ENCODE results near the gene AUTS2.

AUTS2 gene

DNA sequence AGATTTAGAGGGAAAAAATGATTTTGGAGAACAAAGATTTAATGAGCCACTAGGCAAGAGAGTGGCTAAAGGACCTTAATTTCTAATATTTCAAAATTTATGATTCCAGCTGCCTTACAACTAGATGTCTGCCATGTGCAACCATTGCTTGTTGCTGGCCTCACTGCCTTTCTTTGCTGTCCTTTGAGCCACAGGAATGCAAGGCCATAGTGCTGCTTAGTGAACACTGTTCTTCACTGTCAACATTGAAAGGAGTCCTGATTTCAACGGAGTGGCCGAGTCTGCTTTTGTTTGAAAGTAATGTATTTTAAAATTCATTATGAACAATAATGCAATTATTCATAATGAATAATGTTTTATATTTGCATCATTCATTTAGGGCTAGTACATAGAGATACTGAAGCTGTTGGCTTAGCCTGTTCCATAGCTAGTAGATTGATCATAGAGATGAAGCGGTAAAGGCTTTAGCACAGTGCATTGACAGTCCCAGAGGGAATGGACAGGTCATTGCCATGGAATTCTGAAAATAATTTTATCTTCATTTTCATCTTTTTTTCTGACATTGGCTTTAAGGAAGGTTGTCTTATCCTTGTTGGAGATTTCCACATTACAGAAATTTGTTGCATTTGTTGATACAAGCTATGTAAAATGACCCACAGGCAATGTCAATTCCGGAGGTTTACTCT lies 544.1 kb downstream of the AUTS2 start:
- no peaks in the 10 kb centered on the region for H3K36me3 ChIP-seq (ENCODE audit: control insufficient read depth, insufficient read depth, low read length)
- H3K4me3 ChIP-seq (ENCODE audit: low read depth, low read length), result no peak overlapping the region
- no peaks in the 10 kb centered on the region for H3K27me3 ChIP-seq (ENCODE audit: control insufficient read depth, insufficient read depth, low read length)
- H3K9me3 ChIP-seq (ENCODE audit: control insufficient read depth, insufficient read depth, low read depth, low read length), result no peaks in the 10 kb centered on the region
- H3K9ac ChIP-seq (ENCODE audit: low read length), result no peak overlapping the region
- no peak overlapping the region for H3K27ac ChIP-seq (ENCODE audit: low read depth, low read length)
- H3K4me1 ChIP-seq (ENCODE audit: control insufficient read depth, insufficient read depth, low read length), result no peaks in the 10 kb centered on the region

DNA sequence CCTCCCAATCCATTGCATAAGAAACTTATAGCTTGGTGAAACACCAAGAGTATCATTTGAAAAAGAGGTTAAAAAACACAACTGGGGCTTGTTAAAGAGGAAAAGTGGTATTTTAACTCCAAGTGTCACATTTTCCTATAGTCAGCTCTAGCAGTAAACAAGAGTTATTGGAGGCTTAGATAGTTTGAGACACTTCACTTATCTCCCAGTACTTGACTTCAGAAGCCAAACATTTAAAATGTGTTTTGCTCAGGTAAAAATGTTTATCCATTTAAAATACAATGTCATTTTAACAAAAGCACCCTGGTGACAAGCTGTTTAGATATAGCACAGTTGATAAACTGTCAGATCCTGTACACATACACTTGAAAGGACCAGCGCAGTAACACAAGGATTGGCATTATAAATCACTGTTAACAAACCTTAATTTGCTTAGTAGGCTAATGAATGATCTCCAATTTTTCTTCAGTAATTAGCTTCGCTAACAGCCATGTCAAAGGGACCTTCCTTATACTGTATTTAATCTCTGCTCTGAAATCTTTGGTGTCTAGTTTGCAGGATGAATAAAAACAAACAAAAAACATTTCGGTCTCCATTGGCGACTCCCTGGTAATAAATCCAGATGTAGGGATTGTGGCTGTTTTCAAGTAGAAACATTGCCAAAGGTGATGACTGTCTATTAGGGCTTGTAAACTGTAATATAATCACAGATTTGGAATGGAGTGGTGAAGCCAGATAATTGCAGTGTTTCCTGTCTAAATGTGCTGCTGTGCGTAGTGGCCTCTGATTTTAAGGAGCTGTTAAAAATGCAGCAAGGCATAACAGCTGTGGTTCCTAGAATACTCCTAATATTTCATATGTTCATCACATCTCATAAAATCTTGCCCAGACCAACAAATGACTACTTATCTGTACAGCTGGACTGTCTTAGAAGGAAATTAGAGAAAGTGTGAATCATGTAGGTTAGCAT lies 545.1 kb downstream of the AUTS2 start:
- H3K9ac ChIP-seq (ENCODE audit: low read length), result no peak overlapping the region

DNA sequence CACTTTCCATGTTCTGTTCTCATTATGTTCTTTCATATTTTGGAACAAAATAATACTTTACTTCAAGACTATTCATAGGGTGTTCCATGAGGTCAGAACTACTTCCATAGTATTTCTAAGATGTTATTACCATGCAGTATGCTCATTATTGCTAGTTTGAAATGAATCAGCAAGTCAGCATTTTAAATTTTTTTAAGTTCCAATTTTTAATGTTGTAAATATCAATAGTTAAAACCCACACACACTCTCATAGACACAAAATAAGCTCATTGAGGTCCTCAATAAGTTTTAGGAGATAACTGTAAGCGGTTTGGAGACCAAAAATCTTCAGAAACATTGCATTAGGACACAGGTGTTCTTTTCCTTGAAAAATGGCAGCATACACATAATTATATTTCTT lies 550.7 kb downstream of the AUTS2 start:
- H3K27ac ChIP-seq (ENCODE audit: low read depth, low read length), result no peak overlapping the region
- H3K27me3 ChIP-seq (ENCODE audit: control insufficient read depth, insufficient read depth, low read length), result no peaks in the 10 kb centered on the region
- H3K9ac ChIP-seq (ENCODE audit: low read length), result no peak overlapping the region
- peaks cover 8% of the 10 kb centered on the region; the same call in 1 of the 2 replicates for H3K4me1 ChIP-seq (ENCODE audit: control insufficient read depth, insufficient read depth, low read length)
- H3K36me3 ChIP-seq (ENCODE audit: control insufficient read depth, insufficient read depth, low read length), result no peaks in the 10 kb centered on the region
- no peak overlapping the region for H3K4me3 ChIP-seq (ENCODE audit: low read depth, low read length)
- H3K9me3 ChIP-seq (ENCODE audit: control insufficient read depth, insufficient read depth, low read depth, low read length), result no peaks in the 10 kb centered on the region

More for the DNA sequence above, 545.1 kb downstream of the AUTS2 start:
- H3K27me3 ChIP-seq (ENCODE audit: control insufficient read depth, insufficient read depth, low read length), result no peaks in the 10 kb centered on the region
- H3K9me3 ChIP-seq (ENCODE audit: control insufficient read depth, insufficient read depth, low read depth, low read length), result no peaks in the 10 kb centered on the region
- no peak overlapping the region for H3K4me3 ChIP-seq (ENCODE audit: low read depth, low read length)
- no peaks in the 10 kb centered on the region for H3K4me1 ChIP-seq (ENCODE audit: control insufficient read depth, insufficient read depth, low read length)
- H3K27ac ChIP-seq (ENCODE audit: low read depth, low read length), result no peak overlapping the region
- no peaks in the 10 kb centered on the region for H3K36me3 ChIP-seq (ENCODE audit: control insufficient read depth, insufficient read depth, low read length)

DNA sequence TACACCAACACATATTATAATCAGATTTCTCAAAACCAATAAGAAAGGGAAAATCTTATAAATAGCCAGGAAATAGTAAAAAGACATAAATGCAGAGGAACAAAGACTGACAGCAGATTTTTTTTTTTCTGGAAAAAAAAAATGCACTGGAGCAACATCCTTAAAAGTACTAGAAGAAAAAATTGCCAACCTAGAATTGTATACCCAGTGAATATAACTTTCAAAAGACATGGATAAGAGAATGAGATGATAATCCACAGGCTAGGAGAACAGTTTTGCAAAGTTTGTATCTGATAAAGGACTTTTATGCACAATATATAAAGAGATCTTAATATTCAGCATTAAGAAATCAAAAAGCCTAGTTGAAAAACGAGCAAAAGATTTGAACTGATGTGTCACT lies 554.0 kb downstream of the AUTS2 start:
- H3K9ac ChIP-seq (ENCODE audit: low read length), result no peak overlapping the region
- peaks cover 8% of the 10 kb centered on the region; the same call in 1 of the 2 replicates for H3K4me1 ChIP-seq (ENCODE audit: control insufficient read depth, insufficient read depth, low read length)
- no peak overlapping the region for H3K4me3 ChIP-seq (ENCODE audit: low read depth, low read length)
- H3K27ac ChIP-seq (ENCODE audit: low read depth, low read length), result no peak overlapping the region
- H3K27me3 ChIP-seq (ENCODE audit: control insufficient read depth, insufficient read depth, low read length), result no peaks in the 10 kb centered on the region
- no peaks in the 10 kb centered on the region for H3K36me3 ChIP-seq (ENCODE audit: control insufficient read depth, insufficient read depth, low read length)
- H3K9me3 ChIP-seq (ENCODE audit: control insufficient read depth, insufficient read depth, low read depth, low read length), result no peaks in the 10 kb centered on the region

DNA sequence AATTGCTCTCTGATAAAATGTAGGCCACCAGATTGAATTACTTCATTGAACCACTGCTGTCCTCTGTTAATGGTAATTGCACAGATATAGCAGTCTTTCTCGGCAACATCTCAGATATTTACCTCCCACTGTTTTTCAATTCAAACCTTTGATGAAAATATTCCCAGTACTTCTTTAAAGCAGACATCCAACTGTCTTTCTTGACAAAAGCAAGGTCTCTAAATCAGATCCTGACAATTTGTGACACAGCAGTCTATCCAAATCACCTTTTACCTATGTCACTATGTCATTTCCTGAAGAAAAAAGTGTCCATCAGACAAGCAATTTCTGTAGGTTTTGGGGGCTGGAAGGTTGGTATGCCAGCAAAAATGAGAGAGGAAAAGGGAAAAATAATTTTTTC lies 555.7 kb downstream of the AUTS2 start:
- Histone ChIP-seq H3K27me3 (ENCODE audit: control insufficient read depth, insufficient read depth, low read length) (no peaks in the 10 kb centered on the region), H3K36me3 (ENCODE audit: control insufficient read depth, insufficient read depth, low read length) (no peaks in the 10 kb centered on the region), H3K9me3 (ENCODE audit: control insufficient read depth, insufficient read depth, low read depth, low read length) (no peaks in the 10 kb centered on the region), H3K9ac (ENCODE audit: low read length) (no peak overlapping the region), H3K4me3 (ENCODE audit: low read depth, low read length) (no peak overlapping the region), H3K4me1 (ENCODE audit: control insufficient read depth, insufficient read depth, low read length) (peaks cover 8% of the 10 kb centered on the region; the same call in 1 of the 2 replicates), H3K27ac (ENCODE audit: low read depth, low read length) (no peak overlapping the region)

DNA sequence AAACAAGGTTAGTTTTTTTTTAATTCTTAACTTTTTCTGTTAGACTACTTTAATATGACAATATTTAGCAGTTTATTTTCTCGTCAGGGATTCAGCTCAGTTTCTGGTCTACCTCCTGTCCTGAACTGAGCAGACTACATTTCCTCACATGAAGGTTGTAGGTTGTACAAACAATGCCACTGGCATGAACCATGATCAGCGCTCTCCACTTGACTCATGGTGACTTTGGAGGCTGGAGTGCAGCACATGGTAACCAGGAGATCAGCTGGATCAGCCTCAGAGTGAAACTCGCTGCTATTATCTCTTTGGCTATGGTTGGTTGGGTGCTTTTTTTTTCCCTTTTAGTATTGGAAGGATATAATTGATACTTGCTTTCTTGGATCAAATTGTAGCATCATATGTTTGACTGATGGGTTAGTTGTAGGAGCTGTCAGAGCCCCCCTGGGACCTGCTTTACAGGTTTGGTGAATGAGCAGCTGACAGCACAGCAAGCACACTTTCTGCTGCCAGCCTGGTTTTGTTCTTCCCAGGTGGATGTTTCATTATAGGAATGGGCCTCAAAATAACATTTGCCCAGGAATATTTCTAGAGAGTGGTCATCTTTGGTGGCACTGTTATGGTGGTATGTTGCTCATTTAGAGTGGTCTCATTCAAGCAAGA lies 556.4 kb downstream of the AUTS2 start:
- peaks cover 8% of the 10 kb centered on the region; the same call in 1 of the 2 replicates for H3K4me1 ChIP-seq (ENCODE audit: control insufficient read depth, insufficient read depth, low read length)
- no peaks in the 10 kb centered on the region for H3K27me3 ChIP-seq (ENCODE audit: control insufficient read depth, insufficient read depth, low read length)
- no peaks in the 10 kb centered on the region for H3K36me3 ChIP-seq (ENCODE audit: control insufficient read depth, insufficient read depth, low read length)
- H3K9me3 ChIP-seq (ENCODE audit: control insufficient read depth, insufficient read depth, low read depth, low read length), result no peaks in the 10 kb centered on the region
- no peak overlapping the region for H3K9ac ChIP-seq (ENCODE audit: low read length)
- H3K27ac ChIP-seq (ENCODE audit: low read depth, low read length), result no peak overlapping the region
- no peak overlapping the region for H3K4me3 ChIP-seq (ENCODE audit: low read depth, low read length)

DNA sequence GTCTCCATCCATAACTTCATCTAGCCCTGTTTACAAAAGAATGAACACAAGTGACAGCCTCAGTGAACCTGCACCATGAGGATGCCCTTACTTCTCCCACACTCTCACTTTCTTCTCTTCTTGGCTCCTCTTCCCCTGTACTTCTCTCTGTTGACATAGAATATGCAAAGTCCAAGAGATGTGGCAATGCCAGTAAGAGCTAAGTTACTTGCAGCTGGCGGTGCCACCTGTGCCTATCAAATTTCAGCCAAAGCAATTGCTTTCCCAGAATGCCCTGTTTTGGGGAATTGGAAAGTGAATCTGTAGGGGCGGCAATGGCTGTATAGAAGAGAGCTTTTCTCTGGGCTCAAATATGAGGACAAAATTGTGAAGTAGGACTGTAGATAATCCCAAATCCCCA lies 557.8 kb downstream of the AUTS2 start:
- H3K36me3 ChIP-seq (ENCODE audit: control insufficient read depth, insufficient read depth, low read length), result no peaks in the 10 kb centered on the region
- H3K27me3 ChIP-seq (ENCODE audit: control insufficient read depth, insufficient read depth, low read length), result no peaks in the 10 kb centered on the region
- H3K9me3 ChIP-seq (ENCODE audit: control insufficient read depth, insufficient read depth, low read depth, low read length), result no peaks in the 10 kb centered on the region
- H3K4me1 ChIP-seq (ENCODE audit: control insufficient read depth, insufficient read depth, low read length), result peaks cover 9% of the 10 kb centered on the region; the same call in 1 of the 2 replicates
- no peak overlapping the region for H3K4me3 ChIP-seq (ENCODE audit: low read depth, low read length)
- no peak overlapping the region for H3K9ac ChIP-seq (ENCODE audit: low read length)
- H3K27ac ChIP-seq (ENCODE audit: low read depth, low read length), result no peak overlapping the region

DNA sequence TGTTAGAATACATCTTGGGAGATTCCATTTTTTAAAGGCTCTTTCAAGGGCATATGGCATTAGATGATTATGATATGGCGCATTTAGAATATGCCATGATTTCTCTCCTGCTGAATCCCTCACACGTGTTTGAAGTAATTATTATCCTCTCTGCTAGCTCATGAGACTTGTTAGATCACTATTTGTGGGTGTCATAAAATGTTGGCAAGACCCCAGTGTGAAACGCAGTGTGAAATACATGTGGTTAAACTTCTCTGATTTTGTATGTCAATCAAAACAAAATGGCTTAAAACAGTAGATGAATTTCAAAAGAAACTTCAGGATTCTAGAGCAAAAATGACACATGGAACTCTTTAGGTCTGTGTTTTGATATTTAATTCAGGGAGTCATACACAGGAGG lies 560.8 kb downstream of the AUTS2 start:
- H3K4me3 ChIP-seq (ENCODE audit: low read depth, low read length), result no peak overlapping the region
- no peak overlapping the region for H3K27ac ChIP-seq (ENCODE audit: low read depth, low read length)
- peaks cover 20% of the 10 kb centered on the region for H3K4me1 ChIP-seq (ENCODE audit: control insufficient read depth, insufficient read depth, low read length)
- H3K36me3 ChIP-seq (ENCODE audit: control insufficient read depth, insufficient read depth, low read length), result no peaks in the 10 kb centered on the region
- H3K9me3 ChIP-seq (ENCODE audit: control insufficient read depth, insufficient read depth, low read depth, low read length), result no peaks in the 10 kb centered on the region
- H3K27me3 ChIP-seq (ENCODE audit: control insufficient read depth, insufficient read depth, low read length), result no peaks in the 10 kb centered on the region
- H3K9ac ChIP-seq (ENCODE audit: low read length), result no peak overlapping the region

DNA sequence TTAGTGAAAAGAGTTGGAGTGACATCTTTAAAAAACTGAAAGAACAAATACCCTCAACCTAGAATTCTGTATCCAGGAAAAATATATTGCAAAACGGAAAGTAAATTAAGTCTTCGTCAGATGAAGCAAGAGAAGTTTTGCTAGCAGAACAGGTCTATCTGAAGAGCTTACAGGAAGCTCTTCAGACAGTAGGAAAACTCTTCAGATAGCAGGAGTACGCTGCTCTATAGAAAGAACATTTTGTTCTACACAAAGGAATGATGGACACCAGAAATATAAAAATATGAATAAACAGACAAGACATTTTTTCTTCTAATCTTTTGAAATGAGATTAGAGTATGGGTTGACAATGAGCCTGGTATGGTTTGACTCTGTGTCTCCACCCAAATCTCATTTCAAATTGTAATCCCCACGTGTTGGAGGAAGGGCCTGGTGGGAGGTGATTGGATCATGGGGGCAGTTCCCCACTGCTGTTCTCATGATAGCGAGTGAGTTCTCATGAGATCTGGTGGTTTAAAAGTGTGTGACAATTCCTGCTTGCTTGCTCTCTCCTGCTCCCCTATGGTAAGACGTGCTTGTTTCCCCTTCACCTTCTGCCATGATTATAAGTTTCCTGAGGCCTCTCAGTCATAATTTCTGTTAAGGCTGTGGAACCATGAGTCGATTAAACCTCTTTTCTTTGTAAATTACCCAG lies 567.3 kb downstream of the AUTS2 start:
- Histone ChIP-seq H3K4me1 (ENCODE audit: control insufficient read depth, insufficient read depth, low read length) (peaks cover 19% of the 10 kb centered on the region), H3K9ac (ENCODE audit: low read length) (no peak overlapping the region), H3K4me3 (ENCODE audit: low read depth, low read length) (no peak overlapping the region), H3K36me3 (ENCODE audit: control insufficient read depth, insufficient read depth, low read length) (no peaks in the 10 kb centered on the region), H3K9me3 (ENCODE audit: control insufficient read depth, insufficient read depth, low read depth, low read length) (no peaks in the 10 kb centered on the region; the same call in 1 of the 2 replicates), H3K27ac (ENCODE audit: low read depth, low read length) (no peak overlapping the region), H3K27me3 (ENCODE audit: control insufficient read depth, insufficient read depth, low read length) (no peaks in the 10 kb centered on the region)

DNA sequence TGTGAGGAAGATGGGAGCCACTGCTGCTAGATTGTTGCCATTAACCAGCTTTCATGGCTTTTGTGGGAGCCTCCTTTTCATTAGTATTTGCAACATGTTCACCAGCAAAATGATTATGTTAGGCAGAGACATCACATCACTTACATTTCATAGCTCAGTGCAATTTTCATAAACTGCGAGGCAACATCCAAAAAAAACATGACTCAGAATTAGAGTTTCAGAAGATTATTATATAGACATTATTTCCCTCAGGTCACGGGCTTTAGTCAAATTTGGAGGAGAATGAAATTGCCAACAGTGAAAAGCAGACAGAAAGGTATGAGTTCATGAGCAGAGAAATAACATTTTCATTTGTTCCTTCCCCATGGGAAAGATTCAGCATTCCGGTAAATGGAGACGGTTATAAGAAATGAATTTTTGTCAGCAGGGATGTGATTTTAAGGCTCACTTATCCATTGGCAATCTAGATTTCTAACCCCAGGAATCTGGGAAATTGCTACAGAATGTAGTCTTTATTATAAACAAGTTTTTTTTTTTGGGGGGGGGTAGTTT lies 573.2 kb downstream of the AUTS2 start:
- no peaks in the 10 kb centered on the region for H3K36me3 ChIP-seq (ENCODE audit: control insufficient read depth, insufficient read depth, low read length)
- peaks cover 5% of the 10 kb centered on the region; the same call in 1 of the 2 replicates for H3K4me1 ChIP-seq (ENCODE audit: control insufficient read depth, insufficient read depth, low read length)
- H3K9me3 ChIP-seq (ENCODE audit: control insufficient read depth, insufficient read depth, low read depth, low read length), result peaks cover 3% of the 10 kb centered on the region; the same call in 1 of the 2 replicates
- H3K9ac ChIP-seq (ENCODE audit: low read length), result no peak overlapping the region
- no peak overlapping the region for H3K27ac ChIP-seq (ENCODE audit: low read depth, low read length)
- H3K27me3 ChIP-seq (ENCODE audit: control insufficient read depth, insufficient read depth, low read length), result no peaks in the 10 kb centered on the region
- H3K4me3 ChIP-seq (ENCODE audit: low read depth, low read length), result no peak overlapping the region
